ENCODE measurements around the gene UST.

- TF ChIP-seq CEBPB (tag; IDR thresholded peaks at IDR 0.05) (no peak), JUND (IDR thresholded peaks at IDR 0.05; ENCODE audit: borderline replicate concordance, low read depth, low read length) (no peak), JUND (tag; IDR thresholded peaks at IDR 0.05; ENCODE audit: borderline replicate concordance, low read depth, low read length) (no peak), FOXP1 (CRISPR knock-in tag; IDR thresholded peaks at IDR 0.05) (no peak), MYC (IDR thresholded peaks at IDR 0.05; ENCODE audit: low read depth, low read length) (no peak), MYC (CRISPR knock-in tag; IDR thresholded peaks at IDR 0.05; ENCODE audit: borderline replicate concordance, low read depth) (no peak), NFATC3 (IDR thresholded peaks at IDR 0.05) (no peak), TAF1 (IDR thresholded peaks at IDR 0.05; ENCODE audit: control insufficient read depth, extremely low read depth, insufficient read depth, low read length, severe bottlenecking) (no peak)
- TF ChIP-seq, protein P1, sequence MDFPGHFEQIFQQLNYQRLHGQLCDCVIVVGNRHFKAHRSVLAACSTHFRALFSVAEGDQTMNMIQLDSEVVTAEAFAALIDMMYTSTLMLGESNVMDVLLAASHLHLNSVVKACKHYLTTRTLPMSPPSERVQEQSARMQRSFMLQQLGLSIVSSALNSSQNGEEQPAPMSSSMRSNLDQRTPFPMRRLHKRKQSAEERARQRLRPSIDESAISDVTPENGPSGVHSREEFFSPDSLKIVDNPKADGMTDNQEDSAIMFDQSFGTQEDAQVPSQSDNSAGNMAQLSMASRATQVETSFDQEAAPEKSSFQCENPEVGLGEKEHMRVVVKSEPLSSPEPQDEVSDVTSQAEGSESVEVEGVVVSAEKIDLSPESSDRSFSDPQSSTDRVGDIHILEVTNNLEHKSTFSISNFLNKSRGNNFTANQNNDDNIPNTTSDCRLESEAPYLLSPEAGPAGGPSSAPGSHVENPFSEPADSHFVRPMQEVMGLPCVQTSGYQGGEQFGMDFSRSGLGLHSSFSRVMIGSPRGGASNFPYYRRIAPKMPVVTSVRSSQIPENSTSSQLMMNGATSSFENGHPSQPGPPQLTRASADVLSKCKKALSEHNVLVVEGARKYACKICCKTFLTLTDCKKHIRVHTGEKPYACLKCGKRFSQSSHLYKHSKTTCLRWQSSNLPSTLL (IDR thresholded peaks at IDR 0.05), result no peak
These were observed 146.2 kb downstream of the UST start for GRCh38 chr6:148893073-148893472.
